ENCODE results near the gene HMCN2. TPM values are rescaled to one million over a fixed set of nuclear protein-coding genes. Genes with fewer than 3 reads are reported as not detected.
"Not testable (repeated sequence)": the region's sequence is repeated elsewhere in the genome, so short reads cannot be mapped to it uniquely, and the experiment has no call there.

The HMCN2 gene
- total RNA-seq, 5 donors from 2014 or later (not counting 1 experiment from before 2014, with no cell fraction given): 0.03 TPM; not detected in 4

DNA sequence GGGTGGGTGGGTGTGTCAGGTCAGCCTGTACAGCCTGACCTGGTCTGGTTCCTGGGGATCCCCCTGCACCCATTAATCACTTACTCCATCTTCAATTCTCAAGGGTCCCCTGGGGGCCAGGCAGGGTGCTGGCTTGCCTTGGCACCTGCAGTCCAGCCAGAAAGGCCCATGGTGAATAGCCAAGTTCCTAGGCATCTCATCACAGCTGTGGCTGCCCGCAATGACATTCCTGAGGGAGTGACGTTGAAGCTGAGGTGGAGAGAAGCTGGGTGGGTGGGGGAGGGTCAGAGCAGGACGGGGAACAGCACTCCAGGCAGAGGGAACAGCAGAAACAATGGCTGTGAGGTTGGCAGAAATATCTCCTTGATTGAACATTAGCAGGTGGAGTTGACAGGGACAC lies 10.6 kb downstream of the HMCN2 start:
- H3K9me3 ChIP-seq: no peaks in the 10 kb centered on the region
- no peak for DNase-seq
- Mint-ChIP-seq H3K4me1 (no peaks in the 10 kb centered on the region), H3K27ac (no peak overlapping the region), H3K36me3 (no peaks in the 10 kb centered on the region), H3K4me3 (no peak overlapping the region), H3K9me3 (no peaks in the 10 kb centered on the region), H3K27me3 (peaks cover 23 to 33% of the 10 kb centered on the region in 2 donors)
- H3K36me3 ChIP-seq (ENCODE audit: control insufficient read depth in 2 of 2, extremely low read depth in 1 of 2, insufficient read depth in 1 of 2, low read length in 1 of 2): no peaks in the 10 kb centered on the region
- no peak for ATAC-seq (replicated peaks in 1 of 4)
- no peaks in the 10 kb centered on the region for H3K4me1 ChIP-seq (ENCODE audit: control insufficient read depth in 1 of 2, extremely low read depth in 1 of 2, insufficient read depth in 2 of 2, low read length in 2 of 2)
- ChIA-PET CTCF (no interaction called here), POLR2A (no interaction called here)
- WGBS (ENCODE audit: insufficient coverage): 79% methylated on average over 3 of the region's 3 CpGs
- no peak overlapping the region for H3K27ac ChIP-seq (ENCODE audit: low read length)
- no peak overlapping the region for H3K4me3 ChIP-seq (ENCODE audit: control insufficient read depth in 1 of 2, extremely low read depth in 1 of 2, low read length in 1 of 2)
- peaks cover 4 to 32% of the 10 kb centered on the region in 2 experiments for H3K27me3 ChIP-seq (replicated peaks in 1 of 2; ENCODE audit: control insufficient read depth in 2 of 2, extremely low read depth in 1 of 2, insufficient read depth in 2 of 2, low read length in 1 of 2)

DNA sequence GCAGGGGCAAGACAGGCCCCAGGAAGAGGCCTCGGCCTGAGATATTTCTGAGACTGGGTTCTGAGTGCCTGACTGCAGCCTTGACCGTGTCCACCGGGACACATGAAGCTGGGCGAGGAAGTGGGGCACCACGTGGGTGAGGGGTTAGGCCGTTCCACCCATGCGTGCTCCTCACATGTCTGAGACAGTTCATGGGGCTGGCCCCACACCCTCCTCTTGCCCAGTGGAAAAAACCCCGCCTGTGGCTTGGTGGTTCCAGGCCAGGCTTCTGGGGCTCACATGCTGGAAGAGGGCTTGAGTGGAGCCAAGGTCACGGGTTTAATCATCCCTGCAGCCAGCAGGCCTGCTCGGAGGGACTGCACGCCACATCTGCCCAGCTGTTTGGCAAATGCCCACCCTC lies 11.4 kb downstream of the HMCN2 start:
- no peak overlapping the region for H3K27ac ChIP-seq (ENCODE audit: low read length)
- H3K4me3 Mint-ChIP-seq: no peak overlapping the region
- H3K4me1 Mint-ChIP-seq: no peaks in the 10 kb centered on the region
- no peaks in the 10 kb centered on the region for H3K9me3 Mint-ChIP-seq
- H3K27ac Mint-ChIP-seq: no peak overlapping the region
- peaks cover 2 to 32% of the 10 kb centered on the region in 2 experiments for H3K27me3 ChIP-seq (replicated peaks in 1 of 2; ENCODE audit: control insufficient read depth in 2 of 2, extremely low read depth in 1 of 2, insufficient read depth in 2 of 2, low read length in 1 of 2)
- H3K9me3 ChIP-seq: no peaks in the 10 kb centered on the region
- no peak overlapping the region for H3K4me3 ChIP-seq (ENCODE audit: control insufficient read depth in 1 of 2, extremely low read depth in 1 of 2, low read length in 1 of 2)
- no peaks in the 10 kb centered on the region for H3K4me1 ChIP-seq (ENCODE audit: control insufficient read depth in 1 of 2, extremely low read depth in 1 of 2, insufficient read depth in 2 of 2, low read length in 2 of 2)
- no peaks in the 10 kb centered on the region for H3K36me3 ChIP-seq (ENCODE audit: control insufficient read depth in 2 of 2, extremely low read depth in 1 of 2, insufficient read depth in 1 of 2, low read length in 1 of 2)
- ChIA-PET POLR2A (no interaction called here), CTCF (no interaction called here)
- 85% methylated on average over 7 of the region's 11 CpGs for WGBS (ENCODE audit: insufficient coverage)
- DNase-seq (no peak), ATAC-seq (replicated peaks in 1 of 4) (no peak)
- no peaks in the 10 kb centered on the region for H3K36me3 Mint-ChIP-seq
- H3K27me3 Mint-ChIP-seq: peaks cover 19 to 36% of the 10 kb centered on the region in 2 donors

DNA sequence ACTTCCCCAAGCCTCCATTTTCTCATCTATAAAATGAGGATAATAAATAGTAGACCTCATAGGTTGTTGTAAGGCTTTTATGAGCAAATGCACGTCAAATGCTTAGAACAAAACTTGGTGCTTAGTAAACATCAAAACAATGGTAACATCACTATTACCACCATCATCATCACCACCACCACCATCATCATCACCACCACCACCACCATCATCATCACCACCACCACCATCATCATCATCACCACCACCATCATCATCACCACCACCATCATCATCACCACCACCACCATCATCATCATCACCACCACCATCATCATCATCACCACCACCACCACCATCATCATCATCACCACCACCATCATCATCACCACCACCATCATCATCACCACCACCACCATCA lies 12.0 kb downstream of the HMCN2 start:
- H3K27ac Mint-ChIP-seq; CTCF ChIA-PET; H3K4me3 Mint-ChIP-seq; H3K4me1 ChIP-seq (ENCODE audit: control insufficient read depth in 1 of 2, extremely low read depth in 1 of 2, insufficient read depth in 2 of 2, low read length in 2 of 2); POLR2A ChIA-PET; H3K4me3 ChIP-seq (ENCODE audit: control insufficient read depth in 1 of 2, extremely low read depth in 1 of 2, low read length in 1 of 2); DNase-seq; H3K36me3 ChIP-seq (ENCODE audit: control insufficient read depth in 2 of 2, extremely low read depth in 1 of 2, insufficient read depth in 1 of 2, low read length in 1 of 2); H3K4me1 Mint-ChIP-seq; H3K36me3 Mint-ChIP-seq; H3K27ac ChIP-seq (ENCODE audit: low read length); H3K9me3 Mint-ChIP-seq; H3K9me3 ChIP-seq; ATAC-seq (replicated peaks in 1 of 4): not testable (repeated sequence)
- peaks cover 17 to 38% of the 10 kb centered on the region in 2 donors for H3K27me3 Mint-ChIP-seq
- no CpG with 5 or more reads among the region's 1 CpG for WGBS (ENCODE audit: insufficient coverage)
- H3K27me3 ChIP-seq (replicated peaks in 1 of 2; ENCODE audit: control insufficient read depth in 2 of 2, extremely low read depth in 1 of 2, insufficient read depth in 2 of 2, low read length in 1 of 2): peaks cover 2 to 38% of the 10 kb centered on the region in 2 experiments

DNA sequence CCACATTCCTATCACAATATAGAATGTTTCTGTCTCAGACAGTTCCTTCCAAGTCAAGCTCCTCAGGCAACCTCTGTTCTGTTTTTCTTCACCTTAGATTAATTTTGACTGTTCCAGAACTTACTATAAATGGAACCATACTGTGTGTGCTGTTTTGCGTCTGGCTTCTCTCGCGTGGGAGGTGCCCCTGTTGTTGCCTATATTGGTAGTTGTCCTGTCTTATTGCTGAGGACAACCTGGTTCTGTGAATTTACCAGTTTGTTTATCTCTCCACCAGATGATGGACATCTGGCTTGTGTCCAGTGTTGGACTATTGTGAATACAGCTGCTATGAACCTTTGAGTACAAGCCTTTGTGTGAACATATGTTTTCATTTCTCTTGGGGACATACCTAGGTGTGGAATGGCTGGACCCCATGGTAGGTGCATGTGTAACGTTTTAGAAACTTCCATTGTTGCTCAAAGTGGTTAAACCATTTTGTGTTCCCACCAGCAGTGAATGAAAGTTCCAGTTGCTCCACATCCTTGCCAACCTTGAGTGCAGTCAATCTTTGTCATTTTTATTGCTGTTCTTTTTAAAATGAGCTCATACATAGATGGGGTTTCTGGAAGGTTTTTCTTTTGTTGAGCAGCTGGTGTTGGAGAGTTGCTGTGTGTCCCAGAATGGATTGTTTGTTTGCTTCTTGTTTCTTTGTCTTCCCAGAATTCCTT lies 18.1 kb downstream of the HMCN2 start:
- Mint-ChIP-seq H3K27ac (no peak overlapping the region), H3K4me1 (no peaks in the 10 kb centered on the region), H3K27me3 (peaks cover 31 to 60% of the 10 kb centered on the region in 2 donors), H3K36me3 (no peaks in the 10 kb centered on the region), H3K9me3 (no peaks in the 10 kb centered on the region), H3K4me3 (no peak overlapping the region)
- POLR2A ChIA-PET: no interaction called here
- 77% methylated on average over 4 of the region's 4 CpGs for WGBS (ENCODE audit: insufficient coverage)
- Histone ChIP-seq H3K36me3 (ENCODE audit: control insufficient read depth in 2 of 2, extremely low read depth in 1 of 2, insufficient read depth in 1 of 2, low read length in 1 of 2) (no peaks in the 10 kb centered on the region), H3K4me1 (ENCODE audit: control insufficient read depth in 1 of 2, extremely low read depth in 1 of 2, insufficient read depth in 2 of 2, low read length in 2 of 2) (no peaks in the 10 kb centered on the region), H3K9me3 (no peaks in the 10 kb centered on the region), H3K27me3 (replicated peaks in 1 of 2; ENCODE audit: control insufficient read depth in 2 of 2, extremely low read depth in 1 of 2, insufficient read depth in 2 of 2, low read length in 1 of 2) (peaks cover 0 to 61% of the 10 kb centered on the region in 2 experiments), H3K27ac (ENCODE audit: low read length) (no peak overlapping the region), H3K4me3 (ENCODE audit: control insufficient read depth in 1 of 2, extremely low read depth in 1 of 2, low read length in 1 of 2) (no peak overlapping the region)
- no peak for DNase-seq
- ATAC-seq (replicated peaks in 1 of 4): no peak
- CTCF ChIA-PET: no interaction called here

DNA sequence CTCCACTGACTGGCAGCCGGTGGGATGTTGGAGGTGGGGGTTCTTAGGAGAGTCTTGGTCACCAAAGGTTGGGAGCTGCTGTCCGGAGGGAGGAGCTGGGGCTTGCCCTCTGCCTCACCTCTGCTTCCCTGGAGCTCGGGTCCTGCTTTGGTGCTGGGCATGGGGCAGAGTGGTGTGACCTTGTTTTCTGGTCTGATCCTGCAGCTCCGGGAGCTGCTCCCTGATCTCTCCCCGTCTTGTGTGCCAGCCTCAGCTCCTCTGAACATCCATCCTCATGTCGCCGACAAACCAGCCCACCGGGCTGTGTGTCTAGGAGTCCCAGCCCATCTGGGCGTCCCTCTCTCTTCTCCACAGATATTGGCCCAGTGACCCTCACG lies 18.7 kb downstream of the HMCN2 start:
- Histone ChIP-seq H3K4me1 (ENCODE audit: control insufficient read depth in 1 of 2, extremely low read depth in 1 of 2, insufficient read depth in 2 of 2, low read length in 2 of 2) (no peaks in the 10 kb centered on the region), H3K4me3 (ENCODE audit: control insufficient read depth in 1 of 2, extremely low read depth in 1 of 2, low read length in 1 of 2) (no peak overlapping the region), H3K9me3 (no peaks in the 10 kb centered on the region), H3K27me3 (replicated peaks in 1 of 2; ENCODE audit: control insufficient read depth in 2 of 2, extremely low read depth in 1 of 2, insufficient read depth in 2 of 2, low read length in 1 of 2) (peaks cover 0 to 63% of the 10 kb centered on the region in 2 experiments), H3K36me3 (ENCODE audit: control insufficient read depth in 2 of 2, extremely low read depth in 1 of 2, insufficient read depth in 1 of 2, low read length in 1 of 2) (no peaks in the 10 kb centered on the region), H3K27ac (ENCODE audit: low read length) (no peak overlapping the region)
- no peaks in the 10 kb centered on the region for H3K9me3 Mint-ChIP-seq
- ChIA-PET CTCF (no interaction called here), POLR2A (no interaction called here)
- no peak overlapping the region for H3K27ac Mint-ChIP-seq
- 83% methylated on average over 1 of the region's 10 CpGs for WGBS (ENCODE audit: insufficient coverage)
- peaks cover 29 to 59% of the 10 kb centered on the region in 2 donors for H3K27me3 Mint-ChIP-seq
- H3K4me1 Mint-ChIP-seq: no peaks in the 10 kb centered on the region
- H3K36me3 Mint-ChIP-seq: no peaks in the 10 kb centered on the region
- H3K4me3 Mint-ChIP-seq: no peak overlapping the region
- no peak for ATAC-seq (replicated peaks in 1 of 4)
- DNase-seq: no peak

DNA sequence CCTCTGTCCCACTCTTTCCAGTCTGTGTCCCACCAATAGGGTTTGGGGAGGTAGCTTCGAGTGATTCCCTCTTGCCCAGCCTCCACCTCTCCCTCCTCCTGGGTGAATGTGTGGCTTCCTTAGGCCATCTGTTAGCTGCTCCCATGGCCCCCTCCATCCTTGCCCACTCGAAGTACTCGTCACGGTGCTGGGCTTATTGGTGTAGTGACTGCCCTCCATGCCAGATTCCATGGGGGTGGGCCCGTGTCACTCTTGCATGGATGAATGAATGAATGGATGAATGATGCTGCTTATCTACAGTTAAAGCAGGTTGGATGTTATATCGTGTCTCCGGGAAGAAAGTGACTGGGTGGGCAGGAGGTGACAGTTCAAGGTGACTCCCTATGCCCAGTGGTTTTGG lies 19.1 kb downstream of the HMCN2 start:
- H3K36me3 Mint-ChIP-seq: no peaks in the 10 kb centered on the region
- H3K27me3 Mint-ChIP-seq: peaks cover 27 to 59% of the 10 kb centered on the region in 2 donors
- H3K9me3 Mint-ChIP-seq: no peaks in the 10 kb centered on the region
- WGBS (ENCODE audit: insufficient coverage): 93% methylated on average over 3 of the region's 7 CpGs
- H3K4me1 Mint-ChIP-seq: no peaks in the 10 kb centered on the region
- Histone ChIP-seq H3K4me1 (ENCODE audit: control insufficient read depth in 1 of 2, extremely low read depth in 1 of 2, insufficient read depth in 2 of 2, low read length in 2 of 2) (no peaks in the 10 kb centered on the region), H3K9me3 (no peaks in the 10 kb centered on the region), H3K36me3 (ENCODE audit: control insufficient read depth in 2 of 2, extremely low read depth in 1 of 2, insufficient read depth in 1 of 2, low read length in 1 of 2) (no peaks in the 10 kb centered on the region), H3K27ac (ENCODE audit: low read length) (no peak overlapping the region), H3K27me3 (replicated peaks in 1 of 2; ENCODE audit: control insufficient read depth in 2 of 2, extremely low read depth in 1 of 2, insufficient read depth in 2 of 2, low read length in 1 of 2) (peaks cover 0 to 64% of the 10 kb centered on the region in 2 experiments), H3K4me3 (ENCODE audit: control insufficient read depth in 1 of 2, extremely low read depth in 1 of 2, low read length in 1 of 2) (no peak overlapping the region)
- ChIA-PET CTCF (no interaction called here), POLR2A (no interaction called here)
- DNase-seq: no peak
- no peak for ATAC-seq (replicated peaks in 1 of 4)
- no peak overlapping the region for H3K4me3 Mint-ChIP-seq
- H3K27ac Mint-ChIP-seq: no peak overlapping the region

DNA sequence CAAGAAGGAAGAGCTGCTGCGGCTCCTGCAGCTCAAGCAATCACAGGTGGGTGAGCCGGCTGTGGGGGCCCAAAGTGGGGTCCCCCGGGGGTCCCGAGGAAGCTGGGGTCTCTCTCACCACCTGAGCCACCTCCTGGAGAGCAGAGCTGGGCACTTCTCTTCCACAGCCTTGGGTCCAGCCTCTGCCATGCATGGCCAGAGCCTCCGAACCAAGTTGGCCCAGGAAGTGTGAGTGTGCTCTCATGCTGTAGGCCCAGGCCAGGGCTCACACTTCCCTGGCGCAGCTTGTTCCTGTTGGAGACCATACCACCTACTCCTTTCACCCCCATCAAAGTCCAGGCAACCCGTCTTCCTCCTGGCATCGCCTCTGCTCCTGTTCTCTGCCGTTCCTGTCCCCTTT lies 19.7 kb downstream of the HMCN2 start:
- H3K4me3 Mint-ChIP-seq: no peak overlapping the region
- no peaks in the 10 kb centered on the region for H3K9me3 ChIP-seq
- ChIA-PET POLR2A (no interaction called here), CTCF (no interaction called here)
- H3K36me3 ChIP-seq (ENCODE audit: control insufficient read depth in 2 of 2, extremely low read depth in 1 of 2, insufficient read depth in 1 of 2, low read length in 1 of 2): no peaks in the 10 kb centered on the region
- no peak for ATAC-seq (replicated peaks in 1 of 4)
- H3K4me1 Mint-ChIP-seq: no peaks in the 10 kb centered on the region
- H3K36me3 Mint-ChIP-seq: no peaks in the 10 kb centered on the region
- no peak overlapping the region for H3K4me3 ChIP-seq (ENCODE audit: control insufficient read depth in 1 of 2, extremely low read depth in 1 of 2, low read length in 1 of 2)
- no peak overlapping the region for H3K27ac ChIP-seq (ENCODE audit: low read length)
- H3K27me3 ChIP-seq (replicated peaks in 1 of 2; ENCODE audit: control insufficient read depth in 2 of 2, extremely low read depth in 1 of 2, insufficient read depth in 2 of 2, low read length in 1 of 2): peaks cover 0 to 67% of the 10 kb centered on the region in 2 experiments
- WGBS (ENCODE audit: insufficient coverage): 56% methylated on average over 9 of the region's 9 CpGs
- H3K27me3 Mint-ChIP-seq: peaks cover 29 to 62% of the 10 kb centered on the region in 2 donors
- H3K9me3 Mint-ChIP-seq: no peaks in the 10 kb centered on the region
- H3K27ac Mint-ChIP-seq: no peak overlapping the region
- H3K4me1 ChIP-seq (ENCODE audit: control insufficient read depth in 1 of 2, extremely low read depth in 1 of 2, insufficient read depth in 2 of 2, low read length in 2 of 2): no peaks in the 10 kb centered on the region
- no peak for DNase-seq

Measured in T-cell (primary cell).